Astrocyte (in vitro differentiated cells and primary cell): ENCODE data around the gene CADM1. TPM values are rescaled to one million over a fixed set of nuclear protein-coding genes. Genes with fewer than 3 reads are reported as not detected.

Source experiments
- DNase-seq: peaks from one replicate; pipeline ENCODE4 v3.0.0-alpha.2; 2010; ENCODE audit warnings: low read depth
- FAIRE-seq: peaks from 2 replicates; lab custom pipeline; 2011; peaks lifted over from hg19 to GRCh38; lab: Jason Lieb, UNC
- H2AFZ ChIP-seq: 2 replicates; pipeline ENCODE4 v1.6.0; 2012; ENCODE audit warnings: low read depth, low read length, inconsistent platforms
- H3K27ac ChIP-seq: 2 replicates; pipeline ENCODE4 v1.5.1; 2011; ENCODE audit warnings: low read depth, low read length, inconsistent platforms
- H3K27me3 ChIP-seq: 2 replicates; pipeline ENCODE4 v1.6.0; 2011; ENCODE audit warnings: low read length, inconsistent platforms; ENCODE audit not compliant: insufficient read depth
- H3K36me3 ChIP-seq: 2 replicates; pipeline ENCODE4 v1.5.1; 2011; ENCODE audit warnings: low read length, inconsistent platforms; ENCODE audit not compliant: insufficient read depth
- H3K4me1 ChIP-seq: 2 replicates; pipeline ENCODE4 v1.5.1; 2011; ENCODE audit warnings: low read length, inconsistent platforms; ENCODE audit not compliant: insufficient read depth
- H3K4me2 ChIP-seq: 2 replicates; pipeline ENCODE4 v1.6.0; 2012; ENCODE audit warnings: low read length, inconsistent platforms
- H3K4me3 ChIP-seq: 2 replicates; pipeline ENCODE4 v1.5.1; 2011; ENCODE audit warnings: low read depth, mild to moderate bottlenecking, low read length, inconsistent platforms; ENCODE audit not compliant: insufficient read depth
- H3K79me2 ChIP-seq: 2 replicates; pipeline ENCODE4 v1.6.0; 2012; ENCODE audit warnings: mild to moderate bottlenecking, low read length, inconsistent platforms; ENCODE audit not compliant: insufficient read depth
- H3K9ac ChIP-seq: 2 replicates; pipeline ENCODE4 v1.6.0; 2012; ENCODE audit warnings: mild to moderate bottlenecking, low read length, inconsistent platforms
- H3K9me3 ChIP-seq: 2 replicates; pipeline ENCODE4 v1.5.1; 2012; ENCODE audit warnings: low read depth, mild to moderate bottlenecking, low read length, inconsistent platforms; ENCODE audit not compliant: insufficient read depth
- H4K20me1 ChIP-seq: 2 replicates; pipeline ENCODE4 v1.6.0; 2012; ENCODE audit warnings: low read length, inconsistent platforms; ENCODE audit not compliant: insufficient read depth
- H3K27ac Mint-ChIP-seq: one replicate; pipeline ENCODE4 v1.8.0; 2021; ENCODE audit warnings: mild to moderate bottlenecking, mixed read lengths; ENCODE audit not compliant: unreplicated experiment
- H3K27me3 Mint-ChIP-seq: one replicate; pipeline ENCODE4 v1.8.0; 2021; ENCODE audit warnings: low read depth, mixed read lengths; ENCODE audit not compliant: unreplicated experiment
- H3K36me3 Mint-ChIP-seq: one replicate; pipeline ENCODE4 v1.8.0; 2021; ENCODE audit warnings: low read depth, mixed read lengths; ENCODE audit not compliant: unreplicated experiment
- H3K4me1 Mint-ChIP-seq: one replicate; pipeline ENCODE4 v1.8.0; 2021; ENCODE audit warnings: low read depth, mixed read lengths; ENCODE audit not compliant: unreplicated experiment
- H3K4me3 Mint-ChIP-seq: one replicate; pipeline ENCODE4 v1.8.0; 2021; ENCODE audit warnings: mild to moderate bottlenecking, moderate library complexity, mixed read lengths; ENCODE audit not compliant: unreplicated experiment
- H3K9me3 Mint-ChIP-seq: one replicate; pipeline ENCODE4 v1.8.0; 2021; ENCODE audit warnings: mild to moderate bottlenecking, mixed read lengths; ENCODE audit not compliant: unreplicated experiment
- EZH2 ChIP-seq: IDR thresholded peaks from 2 replicates; pipeline ENCODE4 v1.6.1; 2012; ENCODE audit warnings: mild to moderate bottlenecking, low read length, inconsistent platforms; ENCODE audit not compliant: insufficient read depth
- total RNA-seq: library from RNA; stranded (reverse); gene quantifications from 2 replicates; pipeline ENCODE4 v1.2.1, GENCODE V29; 2021
- TF ChIP-seq, protein P1 (sequence below): IDR thresholded peaks from 2 replicates; pipeline ENCODE4 v1.5.1; 2011; ENCODE audit warnings: low read depth, mild to moderate bottlenecking, inconsistent platforms, low read length, moderate library complexity; ENCODE audit not compliant: insufficient read depth

The CADM1 gene
- total RNA-seq, 1 donor from 2014 or later = 414 TPM

DNA sequence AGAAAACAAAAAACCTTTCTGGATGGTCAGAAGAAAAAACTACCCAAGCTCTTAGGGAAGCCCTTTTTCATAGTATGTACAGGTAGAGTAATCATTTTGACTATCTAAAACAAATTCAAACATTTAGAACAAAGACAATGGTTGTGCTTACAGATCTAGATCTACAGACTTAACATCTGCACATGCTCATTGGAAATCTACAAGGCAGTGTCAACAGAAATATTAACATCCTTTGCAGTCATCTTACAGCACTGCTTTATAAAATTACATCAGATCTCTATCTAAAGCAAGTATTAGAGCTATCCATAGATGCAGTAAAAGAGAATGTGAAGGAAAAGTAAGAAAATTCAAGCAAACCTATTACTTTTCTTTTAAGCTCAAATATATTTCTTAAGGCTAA lies 110.3 kb downstream of the CADM1 start:
- Histone ChIP-seq H3K27ac (no peak overlapping the region), H2AFZ (no peak overlapping the region), H3K4me2 (no peak overlapping the region), H3K36me3 (no peaks in the 10 kb centered on the region), H3K9ac (no peak overlapping the region), H3K4me1 (no peaks in the 10 kb centered on the region), H3K79me2 (no peaks in the 10 kb centered on the region), H4K20me1 (peaks cover 11% of the 10 kb centered on the region), H3K4me3 (no peak overlapping the region), H3K9me3 (no peaks in the 10 kb centered on the region), H3K27me3 (no peaks in the 10 kb centered on the region)
- Mint-ChIP-seq H3K9me3 (no peaks in the 10 kb centered on the region), H3K4me3 (no peak overlapping the region), H3K27ac (no peak overlapping the region), H3K4me1 (peaks cover 23% of the 10 kb centered on the region), H3K36me3 (peaks cover 10% of the 10 kb centered on the region), H3K27me3 (no peaks in the 10 kb centered on the region)
- no peak for TF ChIP-seq EZH2
- TF ChIP-seq, protein P1, sequence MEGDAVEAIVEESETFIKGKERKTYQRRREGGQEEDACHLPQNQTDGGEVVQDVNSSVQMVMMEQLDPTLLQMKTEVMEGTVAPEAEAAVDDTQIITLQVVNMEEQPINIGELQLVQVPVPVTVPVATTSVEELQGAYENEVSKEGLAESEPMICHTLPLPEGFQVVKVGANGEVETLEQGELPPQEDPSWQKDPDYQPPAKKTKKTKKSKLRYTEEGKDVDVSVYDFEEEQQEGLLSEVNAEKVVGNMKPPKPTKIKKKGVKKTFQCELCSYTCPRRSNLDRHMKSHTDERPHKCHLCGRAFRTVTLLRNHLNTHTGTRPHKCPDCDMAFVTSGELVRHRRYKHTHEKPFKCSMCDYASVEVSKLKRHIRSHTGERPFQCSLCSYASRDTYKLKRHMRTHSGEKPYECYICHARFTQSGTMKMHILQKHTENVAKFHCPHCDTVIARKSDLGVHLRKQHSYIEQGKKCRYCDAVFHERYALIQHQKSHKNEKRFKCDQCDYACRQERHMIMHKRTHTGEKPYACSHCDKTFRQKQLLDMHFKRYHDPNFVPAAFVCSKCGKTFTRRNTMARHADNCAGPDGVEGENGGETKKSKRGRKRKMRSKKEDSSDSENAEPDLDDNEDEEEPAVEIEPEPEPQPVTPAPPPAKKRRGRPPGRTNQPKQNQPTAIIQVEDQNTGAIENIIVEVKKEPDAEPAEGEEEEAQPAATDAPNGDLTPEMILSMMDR = no peak
- FAIRE-seq (no peak), DNase-seq (no peak)

DNA sequence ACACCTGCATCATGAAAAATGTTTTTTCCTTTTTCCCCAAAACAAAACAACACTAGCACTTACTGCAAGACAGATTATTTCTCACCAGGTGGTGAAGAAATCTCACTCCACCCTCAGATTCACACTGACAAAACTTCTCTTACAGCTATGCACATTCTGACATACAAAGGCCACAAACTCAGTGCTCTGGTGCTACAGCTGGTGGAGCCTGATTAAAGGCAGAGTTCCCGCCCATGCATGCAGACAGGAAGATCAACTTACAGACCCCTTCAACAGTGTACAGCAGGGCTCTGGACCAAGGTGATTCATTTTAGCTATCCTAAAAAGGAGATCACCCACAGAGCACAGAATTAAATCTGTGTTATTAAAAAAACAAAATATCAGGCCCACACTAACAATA lies 112.6 kb downstream of the CADM1 start:
- Mint-ChIP-seq H3K4me3 (no peak overlapping the region), H3K36me3 (peaks cover 2% of the 10 kb centered on the region), H3K4me1 (peaks cover 35% of the 10 kb centered on the region), H3K27me3 (no peaks in the 10 kb centered on the region), H3K27ac (no peak overlapping the region), H3K9me3 (no peaks in the 10 kb centered on the region)
- no peaks in the 10 kb centered on the region for H3K27me3 ChIP-seq
- no peaks in the 10 kb centered on the region for H3K4me1 ChIP-seq
- DNase-seq (peak; percentile 47), FAIRE-seq (no peak)
- TF ChIP-seq EZH2 = no peak
- TF ChIP-seq, protein P1 = no peak
- H2AFZ ChIP-seq = no peak overlapping the region
- peaks cover 11% of the 10 kb centered on the region for H4K20me1 ChIP-seq
- H3K79me2 ChIP-seq = peaks cover 3% of the 10 kb centered on the region
- no peaks in the 10 kb centered on the region for H3K36me3 ChIP-seq
- H3K9ac ChIP-seq = no peak overlapping the region
- H3K27ac ChIP-seq = no peak overlapping the region
- H3K4me2 ChIP-seq = no peak overlapping the region
- no peaks in the 10 kb centered on the region for H3K9me3 ChIP-seq
- H3K4me3 ChIP-seq = no peak overlapping the region

DNA sequence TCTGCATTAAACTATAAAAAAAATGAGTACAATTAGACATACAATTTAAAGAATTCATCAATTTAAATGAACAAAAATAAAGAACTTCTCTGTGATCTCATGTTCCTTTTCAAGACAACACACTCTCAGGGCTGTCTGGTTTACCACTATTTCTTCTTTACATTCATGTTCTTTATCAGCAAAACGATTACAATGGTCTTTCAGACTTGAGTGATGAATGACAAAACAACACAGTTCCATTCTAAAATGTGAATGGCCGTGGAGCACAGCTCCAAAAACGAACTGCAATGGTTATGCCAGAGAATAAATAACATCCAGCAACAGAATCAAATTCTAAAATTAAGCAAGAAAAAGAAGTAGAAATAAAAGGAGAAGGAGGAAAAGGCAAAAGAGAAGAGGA lies 113.1 kb downstream of the CADM1 start:
- no peak overlapping the region for H3K27ac ChIP-seq

More for the DNA sequence above, 113.1 kb downstream of the CADM1 start:
- Histone ChIP-seq H2AFZ (no peak overlapping the region), H3K9ac (no peak overlapping the region), H3K27me3 (no peaks in the 10 kb centered on the region), H3K36me3 (no peaks in the 10 kb centered on the region), H3K9me3 (no peaks in the 10 kb centered on the region), H3K4me2 (no peak overlapping the region), H4K20me1 (peaks cover 11% of the 10 kb centered on the region), H3K4me3 (no peak overlapping the region), H3K79me2 (peaks cover 3% of the 10 kb centered on the region), H3K4me1 (no peaks in the 10 kb centered on the region)
- DNase-seq = no peak
- Mint-ChIP-seq H3K4me3 (no peak overlapping the region), H3K36me3 (peaks cover 2% of the 10 kb centered on the region), H3K27ac (no peak overlapping the region), H3K9me3 (no peaks in the 10 kb centered on the region), H3K27me3 (no peaks in the 10 kb centered on the region), H3K4me1 (peaks cover 38% of the 10 kb centered on the region)
- no peak for FAIRE-seq
- no peak for TF ChIP-seq EZH2
- TF ChIP-seq, protein P1 = no peak
